Stimulated activated CD4-positive, alpha-beta T cell treated with anti-CD3 and anti-CD28 coated beads, Interleukin-12 subunit alpha, Interleukin-12 subunit beta, amount 100 ng/mL, for 4 hours (primary cell): ENCODE measurements around the gene TM9SF3.

ENCODE experiments used
- DNase-seq: peaks from one replicate; pipeline ENCODE4 v3.0.0-alpha.2; 2020

TM9SF3 gene

GRCh38 chr10:96586419-96587263 is at the start of gene TM9SF3:
Gene TM9SF3 (minus strand): TSS chr10:96587012. CDS start chr10:96586835, 177 bp downstream.
- DNase-seq: peak; percentile 94

GRCh38 chr10:96636551-96636950 is 49.7 kb upstream of the TM9SF3 start:
- no peak for DNase-seq

GRCh38 chr10:96632974-96633710 is 46.3 kb upstream of the TM9SF3 start:
- no peak for DNase-seq

- DNase-seq: no peak
Observed at GRCh38 chr10:96627292-96627691, 40.5 kb upstream of the TM9SF3 start.

- no peak for DNase-seq
Observed at GRCh38 chr10:96626795-96627194, 40.0 kb upstream of the TM9SF3 start.

- no peak for DNase-seq
Observed at GRCh38 chr10:96625173-96625572, 38.4 kb upstream of the TM9SF3 start.

- no peak for DNase-seq
Observed at GRCh38 chr10:96622013-96622787, 35.4 kb upstream of the TM9SF3 start.

- no peak for DNase-seq
Observed at GRCh38 chr10:96619796-96620773, 33.3 kb upstream of the TM9SF3 start.

- DNase-seq: no peak
Observed at GRCh38 chr10:96619120-96619519, 32.3 kb upstream of the TM9SF3 start.

GRCh38 chr10:96618653-96619052 is 31.8 kb upstream of the TM9SF3 start:
- DNase-seq: no peak

GRCh38 chr10:96616961-96617360 is 30.1 kb upstream of the TM9SF3 start:
- DNase-seq: no peak

GRCh38 chr10:96614515-96614914 is 27.7 kb upstream of the TM9SF3 start:
- no peak for DNase-seq

- no peak for DNase-seq
Observed at GRCh38 chr10:96613576-96613975, 26.8 kb upstream of the TM9SF3 start.

GRCh38 chr10:96612055-96612830 is 25.4 kb upstream of the TM9SF3 start:
- DNase-seq: no peak

GRCh38 chr10:96610817-96611216 is 24.0 kb upstream of the TM9SF3 start:
- no peak for DNase-seq

GRCh38 chr10:96609510-96609909 is 22.7 kb upstream of the TM9SF3 start:
- no peak for DNase-seq

- no peak for DNase-seq
Observed at GRCh38 chr10:96608805-96609204, 22.0 kb upstream of the TM9SF3 start.

- DNase-seq: no peak
Observed at GRCh38 chr10:96608262-96608661, 21.4 kb upstream of the TM9SF3 start.

GRCh38 chr10:96606946-96607345 is 20.1 kb upstream of the TM9SF3 start:
- DNase-seq: no peak

- DNase-seq: no peak
Observed at GRCh38 chr10:96606216-96606615, 19.4 kb upstream of the TM9SF3 start.

GRCh38 chr10:96600337-96600736 is 13.5 kb upstream of the TM9SF3 start:
- no peak for DNase-seq
